Right lung (tissue), 5 donors: ENCODE results near the gene ACACA. TPM values are rescaled to one million over a fixed set of nuclear protein-coding genes. Genes with fewer than 3 reads are reported as not detected.

ENCODE experiments used
- DNase-seq, 2 donors: peaks; one replicate each; pipeline ENCODE4 v3.0.0-alpha.2; 2013
- polyA plus RNA-seq, 5 donors: library from polyadenylated mRNA; unstranded; fragments of 120-200 nt; gene quantifications; one replicate each; pipeline versions ENCODE4 v1.2.1 to v1.2.3, GENCODE V29; 2013; ENCODE audit warnings: inconsistent platforms in 1 of 5, low replicate concordance in 1 of 5; ENCODE audit not compliant: insufficient read length in 5 of 5, insufficient read depth in 1 of 5

The ACACA gene
- polyA plus RNA-seq, 5 donors, result 40.8 to 60.5 (median 49.2) TPM

DNA sequence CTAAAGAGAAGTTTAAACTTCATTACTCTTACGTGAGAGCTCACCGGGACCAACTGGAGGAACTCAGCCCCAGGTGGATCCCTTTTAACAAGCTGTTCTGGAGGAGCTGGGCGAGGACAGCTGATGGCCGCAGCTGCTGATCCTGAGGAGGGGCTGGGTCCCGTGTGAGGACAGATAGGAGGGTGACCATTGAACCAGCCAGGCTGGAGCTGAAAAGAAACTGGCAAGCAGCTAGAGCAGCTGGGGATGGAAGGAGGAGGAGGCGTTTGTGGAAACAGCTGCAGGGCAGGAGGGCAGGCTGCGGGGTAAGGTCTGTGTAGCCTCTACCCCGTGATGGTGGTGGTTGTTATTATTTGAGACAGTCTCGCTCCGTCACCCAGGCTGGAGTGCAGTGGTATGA, 338.4 kb downstream of the ACACA start:
- no peak for DNase-seq

DNA sequence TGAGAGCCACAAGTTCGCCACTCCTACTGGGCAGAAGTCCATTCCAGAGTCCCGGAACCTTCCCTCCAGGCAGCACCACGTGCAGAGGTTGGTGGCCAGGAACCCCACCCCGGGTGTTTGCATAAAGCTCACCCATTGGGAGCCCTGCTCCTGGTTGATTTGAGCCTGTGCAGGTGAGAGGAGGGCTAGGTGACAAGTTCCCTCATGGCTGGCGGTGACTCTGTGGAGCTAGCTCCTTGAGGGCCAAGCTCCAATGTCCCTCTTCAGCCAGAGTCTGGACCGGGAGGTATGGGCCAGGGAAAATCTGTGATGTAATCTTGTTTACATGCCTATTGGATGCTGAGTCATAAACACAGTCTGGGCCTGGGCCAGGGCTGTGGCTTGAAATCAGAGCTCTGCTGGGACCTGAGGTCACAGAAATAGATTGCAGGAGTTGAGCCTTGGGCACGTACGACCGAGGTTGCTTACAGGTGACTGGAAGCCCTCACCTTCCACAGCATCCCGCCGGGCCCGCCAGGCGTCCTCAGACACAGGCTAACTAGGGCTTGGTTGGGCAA, 339.0 kb downstream of the ACACA start:
- no peak for DNase-seq

DNA sequence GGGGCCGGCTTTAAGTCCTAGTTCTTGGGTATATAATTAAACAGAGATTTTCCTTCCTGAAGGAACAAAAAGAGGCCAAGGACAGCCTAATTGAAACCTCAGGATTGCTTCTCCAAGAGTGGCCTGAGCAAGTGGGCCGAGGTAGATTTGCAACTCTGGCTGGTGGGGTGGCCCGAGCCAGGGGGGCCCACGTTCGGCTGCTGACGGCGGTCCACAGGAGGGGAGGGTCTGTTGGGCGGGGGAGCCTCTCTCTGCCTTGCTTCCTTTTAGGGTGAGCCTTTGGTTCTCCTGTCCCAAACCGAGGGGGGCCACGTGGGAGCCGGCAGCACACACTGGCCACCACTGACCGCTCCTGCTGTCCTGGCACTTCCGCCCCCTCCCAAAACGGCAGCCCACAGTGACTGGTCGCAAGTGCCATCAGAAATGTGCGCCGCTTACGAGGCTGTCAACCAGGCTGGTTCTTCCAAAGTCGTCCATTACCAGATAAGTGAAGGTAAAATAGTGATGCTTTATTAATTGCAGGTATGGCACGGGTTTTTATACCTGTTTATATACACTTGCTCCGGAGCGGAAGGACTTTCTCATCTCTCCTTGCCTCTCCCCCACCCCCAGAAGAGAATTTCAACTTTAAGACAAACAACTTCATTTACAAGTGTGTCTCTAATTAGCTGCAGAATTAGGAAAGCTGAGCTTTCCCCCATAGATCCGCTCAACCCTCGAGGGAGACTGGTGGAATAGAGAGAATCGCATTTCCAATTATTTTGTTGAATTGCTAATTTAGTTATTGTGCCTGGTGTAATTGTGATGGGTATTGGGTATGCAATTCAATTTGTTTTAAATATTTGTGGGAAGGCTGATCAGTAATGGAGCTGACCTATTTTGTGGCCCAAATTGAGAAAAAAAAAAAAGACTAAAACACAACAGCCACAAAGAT, 340.0 kb downstream of the ACACA start:
- DNase-seq, result no peak

DNA sequence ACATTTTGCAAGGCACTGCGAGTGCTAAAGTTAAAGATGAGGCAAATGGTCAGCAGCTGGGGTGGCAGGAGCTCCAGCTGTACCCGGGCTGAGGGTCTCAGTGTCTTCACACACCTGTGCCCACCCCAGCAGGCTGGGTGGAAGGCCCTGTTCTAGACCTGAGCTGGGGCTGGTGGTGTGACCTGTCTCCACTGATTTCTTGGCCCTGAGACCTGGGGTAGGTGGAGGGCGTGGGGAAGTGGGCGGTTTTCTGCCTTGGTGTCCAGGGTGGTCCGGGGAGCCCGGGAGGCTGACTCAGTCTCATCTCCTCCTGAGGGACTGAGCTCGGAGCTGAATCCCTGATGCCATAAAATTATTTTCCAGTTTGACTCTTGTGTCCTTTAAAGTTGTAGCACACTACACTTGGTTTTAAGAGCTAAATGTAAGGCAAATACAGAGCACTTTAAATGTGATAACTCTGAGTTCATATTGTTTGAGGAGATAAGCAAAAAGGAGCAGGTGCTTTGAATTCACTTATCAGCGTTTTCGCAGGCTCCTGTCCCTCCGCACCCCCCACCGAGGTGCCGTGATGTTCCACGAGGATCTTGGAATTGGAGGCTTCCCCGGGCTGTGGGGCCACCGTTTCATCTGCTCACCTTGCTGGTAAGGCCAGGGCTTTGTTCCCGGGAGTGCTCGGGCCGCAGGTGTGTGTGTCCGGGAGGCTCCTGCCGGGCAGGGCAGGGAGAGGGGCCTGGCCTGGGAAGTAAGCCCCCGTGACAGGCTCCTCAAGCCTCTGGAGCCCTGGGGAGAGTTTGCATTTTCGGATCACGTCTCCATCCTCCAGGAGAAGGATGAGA, 340.9 kb downstream of the ACACA start:
- DNase-seq, result no peak

DNA sequence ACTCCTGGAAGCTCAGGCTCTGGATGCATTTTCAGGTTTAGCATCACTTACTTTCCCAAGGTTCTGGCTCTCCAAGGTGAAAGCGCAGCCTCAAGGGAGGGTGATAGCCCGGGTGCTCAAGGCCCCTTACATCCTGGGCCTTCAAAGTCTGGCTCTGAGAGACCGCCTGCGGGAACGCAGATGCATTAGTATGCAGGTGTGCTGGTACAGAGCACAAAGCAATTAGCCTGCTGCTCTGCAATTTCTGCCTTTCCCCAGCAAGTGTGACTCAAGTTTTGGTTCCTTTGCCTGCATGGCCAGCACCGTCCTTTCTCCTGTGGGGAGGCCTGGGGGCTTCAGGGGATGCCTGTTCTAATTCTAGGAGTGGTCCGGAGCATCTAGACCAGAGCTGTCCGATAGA, 341.7 kb downstream of the ACACA start:
- DNase-seq, result no peak

DNA sequence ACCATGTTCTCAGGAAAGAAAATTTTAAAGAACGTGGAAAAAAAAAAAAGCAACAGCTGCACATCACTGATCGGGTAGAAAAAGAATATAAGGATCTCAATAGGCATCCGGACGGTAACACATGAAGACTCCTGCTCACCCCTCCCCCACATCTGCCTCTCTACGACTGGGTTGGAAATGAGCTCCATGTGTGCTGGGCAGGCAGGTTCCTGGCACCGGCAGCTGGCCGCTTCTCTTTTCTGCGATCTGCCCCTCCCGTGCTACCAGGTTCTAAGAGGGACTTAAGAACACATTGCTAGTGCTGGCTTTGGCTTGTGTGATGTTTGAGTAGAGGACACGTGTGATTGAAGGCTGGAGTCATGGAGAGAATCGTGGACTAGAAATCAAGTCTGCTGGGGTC, 342.4 kb downstream of the ACACA start:
- DNase-seq, result no peak

DNA sequence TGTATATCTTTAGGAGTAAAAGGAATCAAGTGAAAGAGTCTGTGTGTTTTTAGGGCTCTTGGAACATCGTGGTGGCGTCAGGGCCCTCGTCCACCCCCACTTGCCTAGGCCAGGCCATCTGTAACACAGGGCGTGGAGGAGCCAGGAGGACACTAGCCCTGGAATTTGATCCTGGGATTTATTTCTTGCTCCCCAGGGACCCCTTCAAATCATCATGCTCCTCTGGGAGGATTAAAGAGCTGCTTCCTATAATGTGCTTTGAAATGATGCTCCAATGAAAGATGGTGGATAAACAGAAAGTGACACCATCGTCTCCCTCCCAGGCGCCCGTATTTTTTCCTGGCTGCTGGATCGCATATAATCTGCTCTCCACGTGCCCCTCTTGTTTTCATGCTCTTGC, 344.6 kb downstream of the ACACA start:
- no peak for DNase-seq

DNA sequence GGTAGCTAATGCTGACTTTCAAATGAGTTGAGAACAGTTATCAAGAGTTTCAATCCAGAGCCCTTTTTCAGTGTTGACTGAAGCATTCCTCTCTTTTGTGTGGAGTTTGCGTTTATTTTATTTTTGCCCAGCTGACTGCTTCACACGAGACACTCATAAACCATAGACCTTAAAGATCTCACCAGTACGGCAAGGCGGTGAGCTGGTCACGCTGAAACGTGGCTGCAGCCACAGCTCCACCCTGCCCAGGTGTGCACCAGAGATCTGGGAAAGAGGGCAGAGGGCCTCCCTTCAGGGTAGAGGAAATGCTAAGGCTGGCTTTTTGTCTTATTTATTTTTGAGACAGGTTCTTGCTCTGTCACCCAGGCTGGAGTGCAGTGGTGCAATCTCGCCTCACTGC, 345.7 kb downstream of the ACACA start:
- no peak for DNase-seq

DNA sequence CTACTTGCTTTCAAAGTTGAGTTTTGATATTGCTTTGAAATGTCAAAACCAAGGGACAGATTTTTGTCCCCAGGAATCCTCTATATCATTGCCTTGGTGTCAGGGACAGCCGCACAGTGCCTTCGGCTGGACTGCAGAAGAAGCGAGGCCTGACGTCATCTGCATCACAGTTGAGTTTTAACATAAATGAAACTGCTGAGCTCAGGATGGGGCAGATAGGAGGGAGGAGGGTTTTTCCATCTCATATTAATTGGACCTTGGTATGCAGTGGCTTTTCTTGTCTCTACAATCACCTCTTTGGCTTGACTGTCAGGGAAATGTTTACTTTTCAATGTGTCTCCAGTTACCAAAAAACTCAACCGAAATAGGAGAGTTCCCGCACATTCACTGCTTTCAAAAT, 346.5 kb downstream of the ACACA start:
- no peak for DNase-seq

DNA sequence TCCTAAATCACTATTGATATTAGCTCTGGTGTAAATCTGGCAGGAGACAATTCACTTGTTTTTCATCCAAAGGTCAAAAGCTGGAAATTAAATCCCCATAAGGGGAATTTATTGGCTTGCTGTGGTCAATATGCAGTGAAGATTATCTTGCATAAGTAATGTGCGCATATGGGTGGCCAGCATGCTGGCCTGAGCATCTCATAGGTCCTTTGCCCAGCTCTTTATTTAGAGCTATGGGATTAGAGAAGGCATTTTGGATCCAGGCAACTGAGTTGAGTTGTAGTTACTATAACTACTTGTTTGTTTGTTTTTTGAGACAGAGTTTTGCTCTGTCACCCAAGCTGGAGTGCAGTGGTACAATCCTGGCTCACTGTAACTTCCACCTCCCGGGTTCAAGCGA, 347.1 kb downstream of the ACACA start:
- no peak for DNase-seq

DNA sequence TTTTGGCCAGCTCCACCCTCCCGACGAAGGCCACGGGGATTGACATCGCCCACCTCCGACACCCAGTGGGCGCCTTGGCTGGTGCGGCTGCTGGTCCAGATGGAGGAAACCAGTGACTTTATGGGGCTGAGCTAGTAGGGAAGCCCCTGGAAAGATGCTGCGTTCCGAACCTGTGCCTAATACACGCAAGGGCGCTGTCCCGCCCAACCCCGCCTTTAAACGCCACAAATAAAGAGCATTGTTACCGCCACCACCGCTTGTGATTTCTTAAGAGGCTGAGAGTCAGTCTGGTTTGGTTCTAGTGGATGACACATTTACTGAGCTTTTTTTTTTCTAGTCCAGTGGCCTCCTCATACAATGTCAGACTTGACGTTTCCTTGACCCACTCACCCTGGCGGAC, 350.0 kb downstream of the ACACA start:
- DNase-seq, result no peak

DNA sequence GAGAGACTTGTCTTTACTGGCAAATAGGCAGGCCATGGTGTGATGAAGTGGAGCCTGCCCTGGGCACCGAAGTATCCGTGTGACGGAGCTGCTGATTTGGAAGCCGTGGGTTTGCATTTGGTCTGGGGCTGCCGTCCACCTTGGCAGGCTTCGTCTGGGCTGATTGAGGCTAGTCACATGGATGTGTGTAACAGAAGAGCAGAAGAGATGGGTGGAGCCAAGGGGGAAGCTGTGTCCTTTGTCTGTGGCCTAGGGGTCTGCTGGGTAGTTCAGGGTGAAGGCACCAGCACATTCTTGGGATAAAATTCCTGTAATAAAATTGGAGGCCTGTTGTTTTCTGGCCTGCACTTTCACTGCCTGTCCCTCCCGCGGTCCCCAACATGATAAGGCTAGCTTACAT, 351.7 kb downstream of the ACACA start:
- no peak for DNase-seq

DNA sequence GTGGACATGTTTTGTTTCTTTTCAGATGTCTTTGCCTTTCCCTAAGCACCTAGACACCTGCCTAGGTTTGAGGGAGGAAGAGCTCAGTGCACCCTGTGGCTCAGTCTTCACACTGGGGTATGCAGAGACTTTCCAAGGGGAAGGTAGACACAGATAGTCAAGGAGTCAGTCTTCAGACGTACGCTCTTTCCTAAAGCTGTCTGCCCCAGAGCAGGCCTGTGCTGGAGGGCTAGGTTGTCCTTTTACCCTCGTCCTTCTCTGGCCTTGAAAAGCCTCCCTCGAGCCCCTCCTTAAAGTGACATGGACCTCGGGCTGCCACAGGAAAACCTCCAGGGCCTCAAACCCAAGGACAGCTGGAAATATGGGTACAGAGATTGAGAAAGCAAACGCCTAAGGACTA, 354.2 kb downstream of the ACACA start:
- no peak for DNase-seq

DNA sequence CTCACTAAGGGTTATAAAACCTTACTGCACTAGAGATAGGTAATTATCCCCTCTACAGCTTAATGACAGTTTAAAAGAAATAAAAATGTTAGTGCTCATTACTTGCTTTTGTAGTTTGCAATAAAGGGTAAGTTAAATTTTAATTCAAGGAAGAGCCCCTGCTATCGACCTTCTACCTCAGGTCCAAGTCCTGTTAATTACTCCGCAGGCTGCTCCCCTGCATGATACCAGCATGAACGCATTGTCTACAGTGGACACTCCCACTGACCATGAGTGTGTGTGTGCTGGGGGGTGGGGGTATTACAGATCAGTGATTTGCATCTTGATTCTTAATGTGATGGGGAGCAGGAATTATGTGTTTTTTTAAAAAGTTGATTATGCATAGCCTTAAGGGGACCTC, 354.8 kb downstream of the ACACA start:
- no peak for DNase-seq

DNA sequence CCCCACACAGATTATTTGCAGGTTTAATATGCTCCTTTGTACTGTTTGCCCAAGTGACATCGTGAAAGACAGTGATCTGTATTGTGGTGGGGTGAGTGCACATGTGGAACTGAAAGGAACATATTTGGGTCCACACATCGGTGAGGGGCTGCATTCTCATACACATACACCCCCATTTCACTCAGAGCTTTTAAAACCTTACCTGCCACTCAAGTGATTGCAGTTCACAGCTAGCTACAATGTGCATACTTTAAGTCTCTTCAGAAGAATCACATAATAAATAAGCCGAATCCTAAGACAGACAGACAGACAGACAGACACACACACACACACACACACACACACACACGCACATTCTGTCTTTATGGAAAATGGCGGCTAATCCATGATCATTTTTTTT, 355.3 kb downstream of the ACACA start:
- no peak for DNase-seq

DNA sequence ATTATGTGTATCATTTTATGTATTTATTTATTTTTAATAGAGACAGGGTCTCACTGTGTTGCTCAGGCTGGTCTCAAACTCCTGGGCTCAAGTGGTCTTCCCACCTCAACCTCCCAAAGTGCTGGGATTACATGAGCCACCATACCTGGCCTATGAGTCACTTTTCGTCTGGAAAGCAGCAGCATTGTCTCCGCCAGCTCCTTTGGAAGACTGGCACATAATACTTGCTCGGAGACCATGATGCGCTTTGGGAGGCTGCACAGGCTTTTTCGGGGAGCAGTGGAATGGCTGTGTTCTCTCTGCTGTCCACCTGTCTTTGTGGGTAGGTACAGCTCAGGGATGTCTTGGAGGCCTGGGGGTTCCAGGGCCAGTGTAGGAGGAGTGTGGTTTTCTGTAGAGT, 355.7 kb downstream of the ACACA start:
- DNase-seq, result no peak

DNA sequence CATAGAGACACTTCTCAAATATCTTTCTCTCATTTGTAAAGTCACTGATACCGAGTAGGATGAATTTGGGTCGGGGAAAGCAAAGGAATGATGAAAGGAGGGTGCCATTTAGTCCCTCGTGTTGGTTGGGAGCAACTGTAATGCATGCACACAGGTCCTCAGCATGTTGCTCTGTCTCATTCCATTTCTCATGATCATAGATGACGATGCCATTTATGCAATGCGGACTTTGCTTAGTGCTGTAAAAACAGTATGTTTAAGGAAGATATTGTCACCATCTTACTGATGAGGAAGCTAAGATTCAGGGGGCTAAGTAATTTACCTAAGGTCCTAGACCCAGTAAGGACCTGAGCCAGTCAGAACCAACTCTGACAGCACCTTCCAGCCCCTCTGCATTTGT, 357.8 kb downstream of the ACACA start:
- DNase-seq, result no peak

DNA sequence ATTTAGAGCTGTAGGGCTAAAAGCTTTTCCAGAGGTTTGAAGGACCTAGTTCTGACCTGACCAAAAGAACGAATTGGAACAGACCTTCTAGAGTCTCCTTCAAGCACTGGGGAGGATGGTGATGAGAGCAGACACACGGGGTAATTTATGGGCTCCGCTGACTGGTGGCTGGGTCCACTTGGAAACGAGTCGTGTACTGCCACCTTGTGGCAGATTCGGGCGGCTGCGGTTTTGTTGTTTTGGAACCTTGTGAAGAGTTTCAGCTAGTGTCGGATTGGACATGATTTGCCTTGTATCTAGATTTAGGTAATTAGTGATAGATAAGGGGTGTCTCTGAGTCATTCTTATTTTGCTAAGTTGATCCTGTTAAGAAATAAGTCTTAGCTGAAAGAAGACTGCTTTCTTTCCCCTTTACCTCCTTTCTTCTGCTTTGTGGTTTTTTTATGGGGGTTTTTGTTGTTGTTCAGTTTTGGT, 359.0 kb downstream of the ACACA start:
- peak; percentile 58 to 77 for DNase-seq

DNA sequence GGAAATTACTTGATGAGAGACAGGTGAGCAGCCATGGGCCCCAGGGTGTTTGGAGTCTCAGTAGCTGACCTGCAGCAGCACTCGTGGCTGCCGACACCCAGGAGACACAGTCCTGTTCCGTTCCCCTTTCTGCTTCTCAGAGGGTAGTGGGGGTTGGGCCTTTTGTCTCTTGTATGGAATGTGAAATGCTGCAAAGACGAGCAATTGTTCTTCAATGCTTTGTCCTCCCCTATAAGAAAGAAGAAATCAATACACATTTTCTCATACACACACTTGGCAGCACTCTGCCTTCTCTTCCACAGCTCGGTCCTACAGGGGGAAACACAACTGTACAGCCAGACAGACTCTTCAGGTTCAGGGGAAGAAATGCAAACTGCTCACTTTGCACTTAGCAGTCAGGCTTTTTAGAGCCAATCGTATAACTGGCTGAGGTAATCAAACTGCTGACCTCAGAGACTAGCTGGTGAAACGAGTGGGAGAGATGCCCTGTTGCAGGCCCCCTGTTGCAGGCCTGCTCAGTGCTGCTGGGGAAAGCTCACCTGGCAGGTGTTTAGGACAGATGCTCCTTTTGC, 361.2 kb downstream of the ACACA start:
- no peak for DNase-seq

DNA sequence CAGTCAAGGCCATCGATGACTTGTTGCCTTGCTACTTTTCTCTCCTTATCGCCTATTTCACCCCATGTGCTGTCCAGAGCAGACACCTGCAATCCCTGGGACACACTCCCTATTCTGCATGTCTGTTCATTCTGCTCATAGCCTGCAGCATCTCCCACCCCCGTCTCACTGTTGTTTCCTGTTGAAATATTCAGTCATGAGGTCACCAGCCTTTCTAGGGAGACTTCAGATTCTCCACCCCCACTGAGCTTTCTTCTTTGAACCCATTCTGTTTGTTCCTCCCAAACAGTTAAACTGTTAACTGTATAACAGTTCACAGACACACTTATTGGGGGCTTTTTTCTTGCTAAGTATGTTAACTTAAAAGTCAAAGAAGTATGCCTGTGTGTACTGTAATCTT, 363.4 kb downstream of the ACACA start:
- no peak for DNase-seq

DNA sequence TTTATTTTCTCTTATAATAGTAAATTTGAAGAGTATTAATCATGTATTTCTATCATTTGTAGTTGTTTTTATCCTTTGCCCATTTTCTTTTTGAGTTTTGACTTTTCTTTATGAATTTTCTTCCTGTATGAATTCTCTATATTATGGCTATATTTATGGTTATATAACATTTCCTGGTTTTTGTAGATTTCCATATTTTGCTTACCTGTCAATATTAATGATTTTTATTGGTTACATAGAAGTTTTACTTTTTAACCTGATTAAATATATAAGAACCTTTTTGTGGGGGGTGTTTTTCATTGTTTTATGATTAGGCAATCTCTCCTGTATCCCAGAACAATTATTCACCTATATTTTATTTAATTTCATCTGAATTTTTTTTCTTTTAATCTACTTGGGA, 364.7 kb downstream of the ACACA start:
- DNase-seq, result no peak

DNA sequence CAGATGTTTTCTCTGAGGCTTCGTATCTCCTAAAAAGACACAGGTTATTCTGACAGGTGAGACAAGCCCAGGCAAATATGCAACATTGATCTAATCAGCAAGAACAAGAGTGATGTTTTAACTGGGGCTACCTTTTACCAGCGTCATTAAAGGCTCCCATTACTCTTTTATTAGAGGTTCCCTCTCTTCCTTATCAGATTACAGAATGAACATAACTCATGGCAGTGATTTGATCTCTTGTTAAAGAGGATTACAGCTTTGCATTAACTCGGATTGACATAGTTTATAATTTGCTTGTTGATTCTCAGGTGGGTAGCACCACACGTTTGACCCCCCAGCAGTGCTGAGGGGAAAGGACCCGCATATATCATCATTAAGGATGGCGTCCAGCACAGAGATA, 367.4 kb downstream of the ACACA start:
- no peak for DNase-seq
